Activated naive CD4-positive, alpha-beta T cell treated with anti-CD3 and anti-CD28 coated beads, Interleukin-2, amount 10 ng/mL, durations not matched to agents 7 days and 5 days (primary cell): ENCODE results near the gene EFCAB10.
A peak's percentile ranks its signal among the peaks of the same experiment; 100 is the strongest.

Experiments used
- CTCF ChIA-PET: fragments of 350-600 bp; sonication (Branson Sonifier 250); formaldehyde crosslinking; loops from one replicate; lab custom pipeline; 2021; ENCODE audit warnings: antibody characterized with exemption; lab: Charles Lee
- DNase-seq: peaks from one replicate; pipeline ENCODE4 v3.0.0-alpha.2; 2020
- H3K27ac Mint-ChIP-seq: one replicate; pipeline ENCODE4 v1.8.0; 2021; ENCODE audit warnings: mild to moderate bottlenecking, moderate library complexity, mixed read lengths
- H3K27me3 Mint-ChIP-seq: one replicate; pipeline ENCODE4 v1.8.0; 2021; ENCODE audit warnings: mild to moderate bottlenecking, mixed read lengths
- H3K36me3 Mint-ChIP-seq: one replicate; pipeline ENCODE4 v1.8.0; 2021; ENCODE audit warnings: mixed read lengths
- H3K4me1 Mint-ChIP-seq: one replicate; pipeline ENCODE4 v1.8.0; 2021; ENCODE audit warnings: mixed read lengths
- H3K4me3 Mint-ChIP-seq: one replicate; pipeline ENCODE4 v1.8.0; 2021; ENCODE audit warnings: mild to moderate bottlenecking, moderate library complexity, mixed read lengths
- H3K9me3 Mint-ChIP-seq: one replicate; pipeline ENCODE4 v1.8.0; 2021; ENCODE audit warnings: mixed read lengths

The EFCAB10 gene

GRCh38 chr7:105587909-105588635 lies 6.8 kb upstream of the EFCAB10 start:
- peak; percentile 24 for DNase-seq
- H3K27me3 Mint-ChIP-seq: peaks cover 10% of the 10 kb centered on the region
- peaks cover 2% of the 10 kb centered on the region for H3K36me3 Mint-ChIP-seq
- peaks cover 8% of the 10 kb centered on the region for H3K9me3 Mint-ChIP-seq
- peaks cover 30% of the 10 kb centered on the region for H3K4me1 Mint-ChIP-seq
- no peak overlapping the region for H3K4me3 Mint-ChIP-seq
- H3K27ac Mint-ChIP-seq: no peak overlapping the region
- CTCF ChIA-PET: interaction anchor here (2.9 kb wide), 1 partner anchor 56 kb away, joined by 10 read pairs; the partner anchor contains the start of gene RINT1

- Mint-ChIP-seq H3K27me3 (peaks cover 10% of the 10 kb centered on the region), H3K4me3 (no peak overlapping the region), H3K4me1 (peaks cover 41% of the 10 kb centered on the region), H3K36me3 (peaks cover 2% of the 10 kb centered on the region), H3K27ac (no peak overlapping the region), H3K9me3 (peaks cover 8% of the 10 kb centered on the region)
- CTCF ChIA-PET: interaction anchor here (0.9 to 1.0 kb wide), 2 partner anchors 12 to 603 kb away, joined by 3 to 4 read pairs; no protein-coding TSS in a partner anchor
- DNase-seq: peak; percentile 24
Observed at GRCh38 chr7:105585850-105586500, 4.7 kb upstream of the EFCAB10 start.

- Mint-ChIP-seq H3K4me1 (peaks cover 36% of the 10 kb centered on the region), H3K9me3 (peaks cover 8% of the 10 kb centered on the region), H3K36me3 (peaks cover 2% of the 10 kb centered on the region), H3K27me3 (peaks cover 7% of the 10 kb centered on the region), H3K4me3 (no peak overlapping the region), H3K27ac (no peak overlapping the region)
- no peak for DNase-seq
- CTCF ChIA-PET: no interaction called here
Observed at GRCh38 chr7:105584165-105584564, 2.9 kb upstream of the EFCAB10 start.

DNA sequence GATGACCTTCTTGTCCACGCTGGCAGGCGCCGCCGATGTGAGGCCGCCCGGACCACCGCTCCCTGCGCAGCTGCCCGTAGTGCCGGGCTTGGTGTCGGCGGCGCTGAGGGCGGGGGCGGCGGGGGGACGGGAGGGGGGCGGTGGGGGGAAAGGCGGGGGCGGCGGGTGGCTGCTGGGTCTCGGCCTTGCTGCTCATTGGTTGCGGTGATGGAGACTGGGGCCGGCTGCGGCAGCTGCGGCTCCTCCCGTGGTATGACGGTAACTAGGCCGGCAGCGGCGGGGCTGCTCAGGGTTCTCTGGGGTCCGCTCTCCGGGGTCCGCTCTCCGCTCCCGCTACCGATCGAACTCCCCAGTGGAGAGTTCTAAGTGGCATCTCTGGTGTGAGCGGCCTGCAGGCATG lies 1.8 kb upstream of the EFCAB10 start:
- CTCF ChIA-PET: interaction anchor here (0.6 kb wide), 1 partner anchor 91 kb away, joined by 5 read pairs; no protein-coding TSS in a partner anchor
- Mint-ChIP-seq H3K4me1 (peaks cover 26% of the 10 kb centered on the region), H3K9me3 (peaks cover 8% of the 10 kb centered on the region), H3K27me3 (peaks cover 7% of the 10 kb centered on the region), H3K27ac (no peak overlapping the region), H3K36me3 (peaks cover 2% of the 10 kb centered on the region), H3K4me3 (no peak overlapping the region)
- no peak for DNase-seq

DNA sequence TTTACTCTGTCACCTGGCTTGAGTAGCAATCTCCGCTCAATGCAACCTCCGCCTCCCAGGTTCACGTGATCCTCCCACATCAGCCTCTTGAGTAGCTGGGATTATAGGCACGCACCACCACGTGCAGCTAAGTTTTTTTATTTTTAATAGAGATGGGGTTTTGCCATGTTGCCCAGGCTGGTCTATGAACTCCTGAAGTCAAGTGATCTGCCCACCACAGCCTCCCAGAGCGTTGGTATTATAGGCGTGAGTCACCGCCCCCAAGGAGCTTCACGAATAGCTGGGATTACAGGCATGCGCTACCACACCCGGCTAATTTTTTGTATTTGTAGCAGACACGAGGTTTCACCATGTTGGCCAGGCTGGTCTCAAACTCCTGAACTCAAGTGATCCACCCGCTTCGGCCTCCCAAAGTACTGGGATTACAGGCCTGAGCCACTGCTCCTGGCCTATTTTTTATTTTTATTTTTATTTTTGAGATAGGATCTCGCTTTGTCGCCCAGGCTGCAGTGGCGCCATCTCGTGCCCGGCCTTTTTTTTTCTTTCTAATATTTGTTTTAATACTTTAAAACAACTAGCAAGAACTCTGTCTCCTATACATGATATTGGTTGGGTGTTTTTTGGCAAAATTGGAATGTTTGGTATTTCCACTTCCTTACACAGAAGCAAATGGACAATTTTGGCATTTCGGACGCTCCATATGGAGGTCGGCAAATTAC lies 1.1 kb downstream of the EFCAB10 start:
- Mint-ChIP-seq H3K4me3 (no peak overlapping the region), H3K27ac (no peak overlapping the region), H3K9me3 (peaks cover 8% of the 10 kb centered on the region), H3K4me1 (peaks cover 11% of the 10 kb centered on the region), H3K36me3 (peaks cover 2% of the 10 kb centered on the region), H3K27me3 (peaks cover 7% of the 10 kb centered on the region)
- CTCF ChIA-PET: no interaction called here
- no peak for DNase-seq

- Mint-ChIP-seq H3K4me1 (peaks cover 11% of the 10 kb centered on the region), H3K4me3 (no peak overlapping the region), H3K27me3 (peaks cover 7% of the 10 kb centered on the region), H3K9me3 (no peaks in the 10 kb centered on the region), H3K36me3 (peaks cover 1% of the 10 kb centered on the region), H3K27ac (no peak overlapping the region)
- DNase-seq: no peak
- CTCF ChIA-PET: no interaction called here
Observed at GRCh38 chr7:105578496-105578895, 2.8 kb downstream of the EFCAB10 start.

DNA sequence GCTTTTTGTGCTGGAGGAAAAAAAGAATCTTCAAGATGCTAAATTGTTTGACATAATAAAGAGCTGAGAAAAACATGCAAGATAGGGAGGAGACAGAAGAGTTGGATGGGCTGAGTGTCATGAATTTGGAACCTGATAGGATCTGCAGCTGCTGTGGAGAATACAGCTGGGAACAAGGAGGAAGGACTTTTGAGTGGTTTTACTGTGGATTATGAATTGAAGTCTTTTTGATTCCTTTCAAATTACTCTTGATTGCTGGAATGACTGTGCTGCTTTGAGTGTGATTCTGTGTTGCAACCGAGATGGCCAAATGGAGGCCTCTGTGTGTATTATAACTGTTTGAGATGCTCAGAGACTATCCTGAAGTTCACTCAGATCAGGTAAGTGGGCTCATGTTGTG lies 4.0 kb downstream of the EFCAB10 start:
- Mint-ChIP-seq H3K9me3 (no peaks in the 10 kb centered on the region), H3K36me3 (peaks cover 1% of the 10 kb centered on the region), H3K27me3 (peaks cover 7% of the 10 kb centered on the region), H3K27ac (no peak overlapping the region), H3K4me1 (peaks cover 9% of the 10 kb centered on the region), H3K4me3 (no peak overlapping the region)
- DNase-seq: no peak
- CTCF ChIA-PET: no interaction called here

DNA sequence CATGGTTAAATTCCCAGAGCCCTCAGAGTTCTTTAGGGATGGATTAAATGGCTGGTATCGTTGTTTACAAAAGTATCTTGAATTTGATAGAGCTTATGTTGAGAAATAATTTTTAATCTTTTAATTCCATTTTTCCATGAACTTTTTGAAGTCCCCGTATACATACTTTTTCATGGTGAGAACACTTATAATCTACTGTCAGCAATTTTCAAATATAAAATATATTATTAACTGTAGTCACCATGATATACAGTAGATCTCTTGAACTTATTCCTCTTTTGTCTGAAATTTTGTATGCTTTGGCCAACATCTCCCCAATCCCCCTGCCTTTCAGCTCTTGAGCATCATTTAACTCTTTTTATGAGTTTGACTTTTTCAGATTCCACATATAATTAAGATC lies 9.4 kb downstream of the EFCAB10 start:
- H3K4me1 Mint-ChIP-seq: no peaks in the 10 kb centered on the region
- no peak overlapping the region for H3K4me3 Mint-ChIP-seq
- CTCF ChIA-PET: no interaction called here
- peaks cover 11% of the 10 kb centered on the region for H3K36me3 Mint-ChIP-seq
- no peak overlapping the region for H3K27ac Mint-ChIP-seq
- no peak for DNase-seq
- no peaks in the 10 kb centered on the region for H3K9me3 Mint-ChIP-seq
- no peaks in the 10 kb centered on the region for H3K27me3 Mint-ChIP-seq

GRCh38 chr7:105567821-105568220 lies 13.5 kb downstream of the EFCAB10 start:
- Mint-ChIP-seq H3K36me3 (peaks cover 31% of the 10 kb centered on the region), H3K27ac (no peak overlapping the region), H3K9me3 (no peaks in the 10 kb centered on the region), H3K4me1 (no peaks in the 10 kb centered on the region), H3K4me3 (no peak overlapping the region), H3K27me3 (no peaks in the 10 kb centered on the region)
- CTCF ChIA-PET: no interaction called here
- DNase-seq: no peak

DNA sequence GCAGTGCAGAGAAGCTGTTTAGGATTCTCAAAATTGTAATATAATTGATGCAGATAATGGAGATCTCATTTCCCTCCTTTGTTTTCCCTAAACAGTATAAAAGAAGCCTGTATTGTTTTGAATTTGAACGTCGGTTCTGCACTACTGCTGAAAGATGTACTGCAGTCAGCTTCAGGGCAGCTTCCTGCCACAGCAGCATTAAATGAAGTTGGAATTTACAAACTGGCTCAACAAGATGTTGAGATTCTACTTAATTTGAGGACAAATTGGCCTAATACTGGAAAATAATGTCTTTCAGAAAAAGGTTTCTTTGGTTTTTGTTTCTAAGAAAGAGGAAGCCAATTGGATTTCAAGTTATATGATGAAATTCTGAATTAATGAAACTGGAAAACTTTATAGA lies 14.3 kb downstream of the EFCAB10 start:
- Mint-ChIP-seq H3K4me3 (no peak overlapping the region), H3K27ac (no peak overlapping the region)

GRCh38 chr7:105565190-105565589 lies 16.1 kb downstream of the EFCAB10 start:
- H3K9me3 Mint-ChIP-seq: no peaks in the 10 kb centered on the region
- H3K27me3 Mint-ChIP-seq: no peaks in the 10 kb centered on the region
- H3K4me3 Mint-ChIP-seq: no peak overlapping the region

More for the DNA sequence above, 14.3 kb downstream of the EFCAB10 start:
- H3K36me3 Mint-ChIP-seq: peaks cover 37% of the 10 kb centered on the region
- CTCF ChIA-PET: interaction anchor here (0.6 kb wide), 1 partner anchor 63 kb away, joined by 4 read pairs; no protein-coding TSS in a partner anchor
- no peaks in the 10 kb centered on the region for H3K27me3 Mint-ChIP-seq
- no peaks in the 10 kb centered on the region for H3K9me3 Mint-ChIP-seq
- no peaks in the 10 kb centered on the region for H3K4me1 Mint-ChIP-seq
- DNase-seq: no peak

GRCh38 chr7:105559926-105560325 lies 21.4 kb downstream of the EFCAB10 start:
- no peak for DNase-seq
- Mint-ChIP-seq H3K4me3 (no peak overlapping the region), H3K36me3 (peaks cover 40% of the 10 kb centered on the region), H3K4me1 (no peaks in the 10 kb centered on the region), H3K9me3 (no peaks in the 10 kb centered on the region), H3K27ac (peak overlapping the region; percentile 5), H3K27me3 (no peaks in the 10 kb centered on the region)
- CTCF ChIA-PET: interaction anchor here (0.7 kb wide), 1 partner anchor 1028 kb away, joined by 3 read pairs; no protein-coding TSS in a partner anchor

More at GRCh38 chr7:105565190-105565589, 16.1 kb downstream of the EFCAB10 start:
- H3K27ac Mint-ChIP-seq: no peak overlapping the region
- H3K4me1 Mint-ChIP-seq: no peaks in the 10 kb centered on the region
- CTCF ChIA-PET: no interaction called here
- no peak for DNase-seq
- peaks cover 37% of the 10 kb centered on the region for H3K36me3 Mint-ChIP-seq

- no peaks in the 10 kb centered on the region for H3K9me3 Mint-ChIP-seq
- CTCF ChIA-PET: no interaction called here
- no peak for DNase-seq
- no peaks in the 10 kb centered on the region for H3K27me3 Mint-ChIP-seq
- H3K4me1 Mint-ChIP-seq: peaks cover 18% of the 10 kb centered on the region
- no peak overlapping the region for H3K27ac Mint-ChIP-seq
- peaks cover 24% of the 10 kb centered on the region for H3K36me3 Mint-ChIP-seq
- H3K4me3 Mint-ChIP-seq: no peak overlapping the region
Observed at GRCh38 chr7:105538339-105538738, 43.0 kb downstream of the EFCAB10 start.
